Measurements from ENCODE around the gene ERBB4. TPM values are rescaled to one million over a fixed set of nuclear protein-coding genes. Genes with fewer than 3 reads are reported as not detected.

ERBB4 gene
- polyA plus RNA-seq, 1 donor: 0.37 TPM

- WGBS (ENCODE audit: insufficient coverage, low lambda C conversion rate): 86% methylated on average over 1 of the region's 1 CpG
- Histone ChIP-seq H3K27me3 (ENCODE audit: control insufficient read depth, insufficient read depth, low read length) (no peaks in the 10 kb centered on the region), H3K4me3 (ENCODE audit: low read length) (no peak overlapping the region), H3K9me3 (ENCODE audit: control insufficient read depth, low read depth, low read length) (no peaks in the 10 kb centered on the region), H3K27ac (ENCODE audit: low read length) (no peak overlapping the region), H3K4me1 (ENCODE audit: control insufficient read depth, insufficient read depth, low read length) (no peaks in the 10 kb centered on the region), H3K36me3 (ENCODE audit: control insufficient read depth, insufficient read depth, low read length) (no peaks in the 10 kb centered on the region)
- DNase-seq: no peak
Observed at GRCh38 chr2:211957799-211958198, 580.8 kb downstream of the ERBB4 start.

- Histone ChIP-seq H3K27me3 (ENCODE audit: control insufficient read depth, insufficient read depth, low read length) (no peaks in the 10 kb centered on the region), H3K36me3 (ENCODE audit: control insufficient read depth, insufficient read depth, low read length) (no peaks in the 10 kb centered on the region), H3K9me3 (ENCODE audit: control insufficient read depth, low read depth, low read length) (no peaks in the 10 kb centered on the region), H3K27ac (ENCODE audit: low read length) (no peak overlapping the region), H3K4me1 (ENCODE audit: control insufficient read depth, insufficient read depth, low read length) (no peaks in the 10 kb centered on the region), H3K4me3 (ENCODE audit: low read length) (no peak overlapping the region)
- WGBS (ENCODE audit: insufficient coverage, low lambda C conversion rate): no CpG with 5 or more reads among the region's 1 CpG
- no peak for DNase-seq
Observed at GRCh38 chr2:211955648-211956047, 583.0 kb downstream of the ERBB4 start.

GRCh38 chr2:211948932-211949331 is 589.7 kb downstream of the ERBB4 start:
- no peaks in the 10 kb centered on the region for H3K9me3 ChIP-seq (ENCODE audit: control insufficient read depth, low read depth, low read length)
- no peaks in the 10 kb centered on the region for H3K4me1 ChIP-seq (ENCODE audit: control insufficient read depth, insufficient read depth, low read length)
- WGBS (ENCODE audit: insufficient coverage, low lambda C conversion rate): 80% methylated on average over 2 of the region's 2 CpGs
- no peak overlapping the region for H3K4me3 ChIP-seq (ENCODE audit: low read length)
- DNase-seq: no peak
- H3K27me3 ChIP-seq (ENCODE audit: control insufficient read depth, insufficient read depth, low read length): no peaks in the 10 kb centered on the region
- no peak overlapping the region for H3K27ac ChIP-seq (ENCODE audit: low read length)
- no peaks in the 10 kb centered on the region for H3K36me3 ChIP-seq (ENCODE audit: control insufficient read depth, insufficient read depth, low read length)

- H3K4me1 ChIP-seq (ENCODE audit: control insufficient read depth, insufficient read depth, low read length): no peaks in the 10 kb centered on the region
- no peak overlapping the region for H3K4me3 ChIP-seq (ENCODE audit: low read length)
- no peaks in the 10 kb centered on the region for H3K9me3 ChIP-seq (ENCODE audit: control insufficient read depth, low read depth, low read length)
- no peaks in the 10 kb centered on the region for H3K36me3 ChIP-seq (ENCODE audit: control insufficient read depth, insufficient read depth, low read length)
- DNase-seq: no peak
- no peaks in the 10 kb centered on the region for H3K27me3 ChIP-seq (ENCODE audit: control insufficient read depth, insufficient read depth, low read length)
- H3K27ac ChIP-seq (ENCODE audit: low read length): no peak overlapping the region
- WGBS (ENCODE audit: insufficient coverage, low lambda C conversion rate): no CpG with 5 or more reads among the region's 1 CpG
Observed at GRCh38 chr2:211946960-211947359, 591.6 kb downstream of the ERBB4 start.

GRCh38 chr2:211944572-211944971 is 594.0 kb downstream of the ERBB4 start:
- no peaks in the 10 kb centered on the region for H3K36me3 ChIP-seq (ENCODE audit: control insufficient read depth, insufficient read depth, low read length)
- H3K27me3 ChIP-seq (ENCODE audit: control insufficient read depth, insufficient read depth, low read length): no peaks in the 10 kb centered on the region
- H3K4me1 ChIP-seq (ENCODE audit: control insufficient read depth, insufficient read depth, low read length): no peaks in the 10 kb centered on the region
- H3K27ac ChIP-seq (ENCODE audit: low read length): no peak overlapping the region
- no peak for DNase-seq
- WGBS (ENCODE audit: insufficient coverage, low lambda C conversion rate): no CpG with 5 or more reads among the region's 1 CpG
- no peaks in the 10 kb centered on the region for H3K9me3 ChIP-seq (ENCODE audit: control insufficient read depth, low read depth, low read length)
- H3K4me3 ChIP-seq (ENCODE audit: low read length): no peak overlapping the region

DNA sequence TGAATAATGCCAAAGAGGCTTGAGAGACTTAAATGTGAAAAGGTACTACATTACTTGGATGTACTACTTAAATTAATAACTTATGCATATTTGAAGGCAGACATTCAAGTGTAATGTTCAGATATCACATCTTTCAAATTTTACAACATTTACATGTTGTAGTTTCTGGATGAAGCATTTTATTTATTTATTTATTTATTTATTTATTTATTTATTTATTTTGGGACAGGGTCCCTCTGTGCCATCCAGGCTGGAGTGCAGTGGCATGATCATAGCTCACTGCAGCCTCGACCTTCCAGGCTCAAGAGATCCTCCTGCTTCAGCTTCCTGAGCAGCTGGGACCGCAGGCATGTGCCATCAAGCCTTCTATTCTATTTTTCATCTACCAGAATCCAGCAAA is 596.4 kb downstream of the ERBB4 start:
- Histone ChIP-seq H3K27me3 (ENCODE audit: control insufficient read depth, insufficient read depth, low read length) (no peaks in the 10 kb centered on the region), H3K27ac (ENCODE audit: low read length) (no peak overlapping the region), H3K4me1 (ENCODE audit: control insufficient read depth, insufficient read depth, low read length) (no peaks in the 10 kb centered on the region), H3K9me3 (ENCODE audit: control insufficient read depth, low read depth, low read length) (no peaks in the 10 kb centered on the region), H3K4me3 (ENCODE audit: low read length) (no peak overlapping the region), H3K36me3 (ENCODE audit: control insufficient read depth, insufficient read depth, low read length) (no peaks in the 10 kb centered on the region)
- no CpG with 5 or more reads among the region's 2 CpGs for WGBS (ENCODE audit: insufficient coverage, low lambda C conversion rate)
- DNase-seq: no peak

DNA sequence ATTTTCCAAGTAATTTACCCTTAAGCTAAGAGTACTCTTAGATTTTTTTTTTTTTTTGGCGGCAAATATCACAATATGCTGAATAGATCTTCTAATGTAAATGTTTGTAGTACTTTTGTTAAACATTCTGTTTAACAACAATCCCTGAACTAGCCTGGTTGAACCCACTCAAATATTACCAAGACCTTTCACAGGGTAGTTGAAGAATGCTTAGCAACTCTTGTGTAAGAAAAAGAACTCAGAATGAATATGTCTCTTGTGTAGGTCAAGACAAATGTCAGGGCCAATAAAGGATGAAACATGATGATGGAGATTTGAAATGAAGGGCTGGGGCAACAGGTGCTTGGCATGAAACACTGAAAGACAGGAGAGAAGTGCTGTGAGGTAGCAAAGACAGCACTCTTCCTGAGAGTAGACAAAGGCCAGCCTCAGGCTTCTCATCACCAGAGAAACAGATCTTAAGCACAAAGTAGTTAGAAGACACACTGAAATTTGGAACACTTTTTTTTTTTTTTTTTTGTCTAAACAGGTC is 597.3 kb downstream of the ERBB4 start:
- Histone ChIP-seq H3K9me3 (ENCODE audit: control insufficient read depth, low read depth, low read length) (no peaks in the 10 kb centered on the region), H3K27me3 (ENCODE audit: control insufficient read depth, insufficient read depth, low read length) (no peaks in the 10 kb centered on the region), H3K27ac (ENCODE audit: low read length) (no peak overlapping the region), H3K4me1 (ENCODE audit: control insufficient read depth, insufficient read depth, low read length) (no peaks in the 10 kb centered on the region), H3K4me3 (ENCODE audit: low read length) (no peak overlapping the region), H3K36me3 (ENCODE audit: control insufficient read depth, insufficient read depth, low read length) (no peaks in the 10 kb centered on the region)
- DNase-seq: no peak
- WGBS (ENCODE audit: insufficient coverage, low lambda C conversion rate): no CpG with 5 or more reads among the region's 1 CpG

- H3K36me3 ChIP-seq (ENCODE audit: control insufficient read depth, insufficient read depth, low read length): no peaks in the 10 kb centered on the region
- DNase-seq: no peak
- H3K4me1 ChIP-seq (ENCODE audit: control insufficient read depth, insufficient read depth, low read length): no peaks in the 10 kb centered on the region
- no peak overlapping the region for H3K27ac ChIP-seq (ENCODE audit: low read length)
- no peaks in the 10 kb centered on the region for H3K9me3 ChIP-seq (ENCODE audit: control insufficient read depth, low read depth, low read length)
- WGBS (ENCODE audit: insufficient coverage, low lambda C conversion rate): no CpG with 5 or more reads among the region's 2 CpGs
- no peak overlapping the region for H3K4me3 ChIP-seq (ENCODE audit: low read length)
- no peaks in the 10 kb centered on the region for H3K27me3 ChIP-seq (ENCODE audit: control insufficient read depth, insufficient read depth, low read length)
Observed at GRCh38 chr2:211939177-211939576, 599.4 kb downstream of the ERBB4 start.

- H3K4me3 ChIP-seq (ENCODE audit: low read length): no peak overlapping the region
- H3K36me3 ChIP-seq (ENCODE audit: control insufficient read depth, insufficient read depth, low read length): no peaks in the 10 kb centered on the region
- no peaks in the 10 kb centered on the region for H3K4me1 ChIP-seq (ENCODE audit: control insufficient read depth, insufficient read depth, low read length)
- WGBS (ENCODE audit: insufficient coverage, low lambda C conversion rate): 75% methylated on average over 1 of the region's 1 CpG
- DNase-seq: no peak
- H3K27me3 ChIP-seq (ENCODE audit: control insufficient read depth, insufficient read depth, low read length): no peaks in the 10 kb centered on the region
- no peak overlapping the region for H3K27ac ChIP-seq (ENCODE audit: low read length)
- no peaks in the 10 kb centered on the region for H3K9me3 ChIP-seq (ENCODE audit: control insufficient read depth, low read depth, low read length)
Observed at GRCh38 chr2:211934811-211935210, 603.8 kb downstream of the ERBB4 start.

GRCh38 chr2:211931314-211931713 is 607.3 kb downstream of the ERBB4 start:
- WGBS (ENCODE audit: insufficient coverage, low lambda C conversion rate): 67% methylated on average over 1 of the region's 3 CpGs
- DNase-seq: no peak

GRCh38 chr2:211930331-211930730 is 608.3 kb downstream of the ERBB4 start:
- no peak overlapping the region for H3K27ac ChIP-seq (ENCODE audit: low read length)
- no peak overlapping the region for H3K4me3 ChIP-seq (ENCODE audit: low read length)
- H3K27me3 ChIP-seq (ENCODE audit: control insufficient read depth, insufficient read depth, low read length): no peaks in the 10 kb centered on the region
- no peaks in the 10 kb centered on the region for H3K9me3 ChIP-seq (ENCODE audit: control insufficient read depth, low read depth, low read length)
- 75% methylated on average over 1 of the region's 4 CpGs for WGBS (ENCODE audit: insufficient coverage, low lambda C conversion rate)
- no peaks in the 10 kb centered on the region for H3K4me1 ChIP-seq (ENCODE audit: control insufficient read depth, insufficient read depth, low read length)
- no peak for DNase-seq
- no peaks in the 10 kb centered on the region for H3K36me3 ChIP-seq (ENCODE audit: control insufficient read depth, insufficient read depth, low read length)

More at GRCh38 chr2:211931314-211931713, 607.3 kb downstream of the ERBB4 start:
- no peaks in the 10 kb centered on the region for H3K27me3 ChIP-seq (ENCODE audit: control insufficient read depth, insufficient read depth, low read length)
- no peak overlapping the region for H3K4me3 ChIP-seq (ENCODE audit: low read length)
- no peaks in the 10 kb centered on the region for H3K4me1 ChIP-seq (ENCODE audit: control insufficient read depth, insufficient read depth, low read length)
- H3K9me3 ChIP-seq (ENCODE audit: control insufficient read depth, low read depth, low read length): no peaks in the 10 kb centered on the region
- H3K36me3 ChIP-seq (ENCODE audit: control insufficient read depth, insufficient read depth, low read length): no peaks in the 10 kb centered on the region
- H3K27ac ChIP-seq (ENCODE audit: low read length): no peak overlapping the region

Data from large intestine (tissue), 3 donors.